ENCODE data around the gene ZFP36L1. TPM values are rescaled to one million over a fixed set of nuclear protein-coding genes. Genes with fewer than 3 reads are reported as not detected.

ZFP36L1 gene
- total and polyA plus RNA-seq, 9 of the 15 experiments (the other 6 are each of a cell fraction or from before 2014, with no cell fraction given): 1.3 to 26.6 (median 3.7) TPM

GRCh38 chr14:68816183-68816942 lies 23.5 kb upstream of the ZFP36L1 start (continued):
- TF ChIP-seq ATF4 (CRISPR knock-in tag; IDR thresholded peaks at IDR 0.05) (no peak), BACH1 (tag; IDR thresholded peaks at IDR 0.05) (peak; percentile 24; the same call in 1 of the 2 replicates), BRD4 (IDR thresholded peaks at IDR 0.05) (peak; percentile 92), CREB5 (CRISPR knock-in tag; IDR thresholded peaks at IDR 0.05) (no peak), ZBTB43 (CRISPR knock-in tag; IDR thresholded peaks at IDR 0.05) (no peak), FOXM1 (IDR thresholded peaks at IDR 0.05; ENCODE audit: low read depth) (no peak), FOXM1 (CRISPR knock-in tag; IDR thresholded peaks at IDR 0.05; ENCODE audit: low read depth) (peak; percentile 91; the same call in 1 of the 2 replicates), ZNF398 (CRISPR knock-in tag; IDR thresholded peaks at IDR 0.05) (no peak), RERE (CRISPR knock-in tag; IDR thresholded peaks at IDR 0.05; ENCODE audit: borderline replicate concordance) (no peak), TEAD4 (IDR thresholded peaks at IDR 0.05; ENCODE audit: low read length) (no peak), TEAD4 (CRISPR knock-in tag; IDR thresholded peaks at IDR 0.05; ENCODE audit: borderline replicate concordance) (peak; percentile 79), KAT7 (CRISPR knock-in tag; IDR thresholded peaks at IDR 0.05; ENCODE audit: borderline replicate concordance) (0 out of 2 replicates have a peak, but pooled peaks have one; percentile 76), PHB2 (IDR thresholded peaks at IDR 0.05; ENCODE audit: low read depth) (no peak), ZC3H11A (IDR thresholded peaks at IDR 0.05; ENCODE audit: low read depth, low read length) (no peak), RBBP5 (IDR thresholded peaks at IDR 0.05; ENCODE audit: borderline replicate concordance, insufficient read depth, low read length, poor library complexity, severe bottlenecking) (no peak)
